WTC11 (cell line): ENCODE results near the gene FOXJ2.

Experiments
- CREB1 ChIP-seq: sonication (generic); formaldehyde crosslinking; IDR thresholded peaks from 2 replicates; pipeline ENCODE4 v1.8.0; 2023; ENCODE audit warnings: mild to moderate bottlenecking, missing genetic modification reagents
- CREM ChIP-seq: sonication (generic); formaldehyde crosslinking; IDR thresholded peaks from 2 replicates; pipeline ENCODE4 v1.8.1; 2022; ENCODE audit warnings: mild to moderate bottlenecking, missing genetic modification reagents, moderate library complexity
- JUN ChIP-seq: sonication (generic); formaldehyde crosslinking; IDR thresholded peaks from 2 replicates; pipeline ENCODE4 v1.8.0; 2023; ENCODE audit warnings: mild to moderate bottlenecking, missing genetic modification reagents
- NFE2L1 ChIP-seq: sonication (generic); formaldehyde crosslinking; IDR thresholded peaks from 2 replicates; pipeline ENCODE4 v1.8.1; 2023; ENCODE audit warnings: missing genetic modification reagents
- OVOL2 ChIP-seq: fragments of 250-450 bp; sonication (Bioruptor Pico); IDR thresholded peaks from 2 replicates; pipeline ENCODE4 v1.9.0; 2021; ENCODE audit warnings: mild to moderate bottlenecking, borderline replicate concordance
- PRRX2 ChIP-seq: fragments of 250-450 bp; sonication (Bioruptor Pico); IDR thresholded peaks from 2 replicates; pipeline ENCODE4 v1.8.0; 2021; ENCODE audit warnings: mild to moderate bottlenecking
- ZNF423 ChIP-seq: fragments of 250-450 bp; sonication (Bioruptor Pico); IDR thresholded peaks from 2 replicates; pipeline ENCODE4 v2.1.2; 2022; ENCODE audit warnings: mild to moderate bottlenecking, moderate library complexity
- TF ChIP-seq, protein P1 (sequence below): sonication (generic); formaldehyde crosslinking; IDR thresholded peaks from 2 replicates; pipeline ENCODE4 v1.8.1; 2023; ENCODE audit warnings: mild to moderate bottlenecking, missing genetic modification reagents, borderline replicate concordance
- TF ChIP-seq, protein P2 (sequence below): sonication (generic); formaldehyde crosslinking; IDR thresholded peaks from 2 replicates; pipeline ENCODE4 v1.8.0; 2022; ENCODE audit warnings: mild to moderate bottlenecking, missing genetic modification reagents
- TF ChIP-seq, protein P3 (sequence below): fragments of 200-600 bp; IDR thresholded peaks from 2 replicates; pipeline ENCODE4 v1.8.0; 2022; ENCODE audit warnings: antibody characterized with exemption
- TF ChIP-seq, protein P4 (sequence below): sonication (generic); formaldehyde crosslinking; IDR thresholded peaks from 2 replicates; pipeline ENCODE4 v1.8.1; 2023; ENCODE audit warnings: mild to moderate bottlenecking, missing genetic modification reagents

DNA sequence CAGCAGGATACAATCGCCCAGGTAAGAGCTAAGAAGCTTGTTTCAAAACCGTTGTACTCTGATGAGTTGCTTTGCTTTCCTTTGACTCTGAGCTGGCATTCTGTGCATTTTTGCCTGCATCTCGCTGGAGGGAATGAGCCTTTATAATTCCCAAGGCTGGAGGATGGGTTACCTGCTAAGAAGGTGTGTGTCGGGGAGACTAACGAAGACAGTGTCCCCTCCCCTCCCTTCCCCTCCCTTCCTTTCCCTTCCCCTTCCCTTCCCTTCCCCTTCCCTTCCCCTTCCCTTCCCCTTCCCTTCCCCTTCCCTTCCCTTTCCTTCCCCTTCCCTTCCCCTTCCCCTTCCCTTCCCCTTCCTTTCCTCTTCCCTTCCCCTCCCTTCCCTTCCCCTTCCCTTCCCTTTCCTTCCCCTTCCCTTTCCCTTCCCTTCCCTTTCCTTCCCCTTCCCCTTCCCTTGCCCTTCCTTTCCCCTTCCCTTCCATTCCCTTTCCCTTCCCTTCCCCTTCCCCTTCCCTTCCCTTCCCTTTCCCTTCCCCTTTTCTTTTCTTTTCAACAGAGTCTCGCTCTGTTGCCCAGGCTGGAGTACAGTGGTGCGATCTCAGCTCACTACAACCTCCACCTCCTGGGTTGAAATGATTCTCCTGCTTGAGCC is 18.2 kb downstream of the FOXJ2 start:
- TF ChIP-seq, protein P1, sequence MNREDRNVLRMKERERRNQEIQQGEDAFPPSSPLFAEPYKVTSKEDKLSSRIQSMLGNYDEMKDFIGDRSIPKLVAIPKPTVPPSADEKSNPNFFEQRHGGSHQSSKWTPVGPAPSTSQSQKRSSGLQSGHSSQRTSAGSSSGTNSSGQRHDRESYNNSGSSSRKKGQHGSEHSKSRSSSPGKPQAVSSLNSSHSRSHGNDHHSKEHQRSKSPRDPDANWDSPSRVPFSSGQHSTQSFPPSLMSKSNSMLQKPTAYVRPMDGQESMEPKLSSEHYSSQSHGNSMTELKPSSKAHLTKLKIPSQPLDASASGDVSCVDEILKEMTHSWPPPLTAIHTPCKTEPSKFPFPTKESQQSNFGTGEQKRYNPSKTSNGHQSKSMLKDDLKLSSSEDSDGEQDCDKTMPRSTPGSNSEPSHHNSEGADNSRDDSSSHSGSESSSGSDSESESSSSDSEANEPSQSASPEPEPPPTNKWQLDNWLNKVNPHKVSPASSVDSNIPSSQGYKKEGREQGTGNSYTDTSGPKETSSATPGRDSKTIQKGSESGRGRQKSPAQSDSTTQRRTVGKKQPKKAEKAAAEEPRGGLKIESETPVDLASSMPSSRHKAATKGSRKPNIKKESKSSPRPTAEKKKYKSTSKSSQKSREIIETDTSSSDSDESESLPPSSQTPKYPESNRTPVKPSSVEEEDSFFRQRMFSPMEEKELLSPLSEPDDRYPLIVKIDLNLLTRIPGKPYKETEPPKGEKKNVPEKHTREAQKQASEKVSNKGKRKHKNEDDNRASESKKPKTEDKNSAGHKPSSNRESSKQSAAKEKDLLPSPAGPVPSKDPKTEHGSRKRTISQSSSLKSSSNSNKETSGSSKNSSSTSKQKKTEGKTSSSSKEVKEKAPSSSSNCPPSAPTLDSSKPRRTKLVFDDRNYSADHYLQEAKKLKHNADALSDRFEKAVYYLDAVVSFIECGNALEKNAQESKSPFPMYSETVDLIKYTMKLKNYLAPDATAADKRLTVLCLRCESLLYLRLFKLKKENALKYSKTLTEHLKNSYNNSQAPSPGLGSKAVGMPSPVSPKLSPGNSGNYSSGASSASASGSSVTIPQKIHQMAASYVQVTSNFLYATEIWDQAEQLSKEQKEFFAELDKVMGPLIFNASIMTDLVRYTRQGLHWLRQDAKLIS, result no peak
- no peak for TF ChIP-seq CREB1
- TF ChIP-seq, protein P2, sequence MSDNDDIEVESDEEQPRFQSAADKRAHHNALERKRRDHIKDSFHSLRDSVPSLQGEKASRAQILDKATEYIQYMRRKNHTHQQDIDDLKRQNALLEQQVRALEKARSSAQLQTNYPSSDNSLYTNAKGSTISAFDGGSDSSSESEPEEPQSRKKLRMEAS (CRISPR knock-in tag), result no peak
- TF ChIP-seq, protein P3, sequence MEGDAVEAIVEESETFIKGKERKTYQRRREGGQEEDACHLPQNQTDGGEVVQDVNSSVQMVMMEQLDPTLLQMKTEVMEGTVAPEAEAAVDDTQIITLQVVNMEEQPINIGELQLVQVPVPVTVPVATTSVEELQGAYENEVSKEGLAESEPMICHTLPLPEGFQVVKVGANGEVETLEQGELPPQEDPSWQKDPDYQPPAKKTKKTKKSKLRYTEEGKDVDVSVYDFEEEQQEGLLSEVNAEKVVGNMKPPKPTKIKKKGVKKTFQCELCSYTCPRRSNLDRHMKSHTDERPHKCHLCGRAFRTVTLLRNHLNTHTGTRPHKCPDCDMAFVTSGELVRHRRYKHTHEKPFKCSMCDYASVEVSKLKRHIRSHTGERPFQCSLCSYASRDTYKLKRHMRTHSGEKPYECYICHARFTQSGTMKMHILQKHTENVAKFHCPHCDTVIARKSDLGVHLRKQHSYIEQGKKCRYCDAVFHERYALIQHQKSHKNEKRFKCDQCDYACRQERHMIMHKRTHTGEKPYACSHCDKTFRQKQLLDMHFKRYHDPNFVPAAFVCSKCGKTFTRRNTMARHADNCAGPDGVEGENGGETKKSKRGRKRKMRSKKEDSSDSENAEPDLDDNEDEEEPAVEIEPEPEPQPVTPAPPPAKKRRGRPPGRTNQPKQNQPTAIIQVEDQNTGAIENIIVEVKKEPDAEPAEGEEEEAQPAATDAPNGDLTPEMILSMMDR, result no peak
- TF ChIP-seq, protein P4, sequence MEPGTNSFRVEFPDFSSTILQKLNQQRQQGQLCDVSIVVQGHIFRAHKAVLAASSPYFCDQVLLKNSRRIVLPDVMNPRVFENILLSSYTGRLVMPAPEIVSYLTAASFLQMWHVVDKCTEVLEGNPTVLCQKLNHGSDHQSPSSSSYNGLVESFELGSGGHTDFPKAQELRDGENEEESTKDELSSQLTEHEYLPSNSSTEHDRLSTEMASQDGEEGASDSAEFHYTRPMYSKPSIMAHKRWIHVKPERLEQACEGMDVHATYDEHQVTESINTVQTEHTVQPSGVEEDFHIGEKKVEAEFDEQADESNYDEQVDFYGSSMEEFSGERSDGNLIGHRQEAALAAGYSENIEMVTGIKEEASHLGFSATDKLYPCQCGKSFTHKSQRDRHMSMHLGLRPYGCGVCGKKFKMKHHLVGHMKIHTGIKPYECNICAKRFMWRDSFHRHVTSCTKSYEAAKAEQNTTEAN (CRISPR knock-in tag), result no peak
- no peak for TF ChIP-seq PRRX2 (CRISPR knock-in tag)
- TF ChIP-seq OVOL2 (CRISPR knock-in tag), result no peak
- TF ChIP-seq JUN (CRISPR knock-in tag), result no peak
- no peak for TF ChIP-seq CREM (CRISPR knock-in tag)
- no peak for TF ChIP-seq NFE2L1 (CRISPR knock-in tag)
- no peak for TF ChIP-seq ZNF423 (CRISPR knock-in tag)
